MCF 10A (cell line): ENCODE results near the gene LZTR1. TPM values are rescaled to one million over a fixed set of nuclear protein-coding genes. Genes with fewer than 3 reads are reported as not detected.
"Not testable (repeated sequence)": the region's sequence is repeated elsewhere in the genome, so short reads cannot be mapped to it uniquely, and the experiment has no call there.

Experiments used
- BruUV-seq: library from RNA; stranded (reverse); fragments of 400-500 nt; replicated peaks from 2 replicates; lab custom pipeline; 2021; lab: Mats Ljungman, UMichigan
- CTCF ChIA-PET: fragments of 300-600 bp; sonication (Branson Sonifier 250); formaldehyde crosslinking; extraction: SDS; loops from one replicate; lab custom pipeline; 2021; ENCODE audit warnings: antibody characterized with exemption, inconsistent platforms; lab: Yijun Ruan, JAX
- POLR2A ChIA-PET: fragments of 300-600, 350-650 bp; sonication (Branson Sonifier 250); formaldehyde crosslinking; extraction: SDS; loops from one replicate; lab custom pipeline; 2020; ENCODE audit warnings: antibody characterized with exemption, inconsistent platforms; lab: Yijun Ruan, JAX
- DNase-seq: peaks from one replicate; pipeline ENCODE4 v3.0.0-alpha.2; 2018; ENCODE audit not compliant: unreplicated experiment
- H3K27ac Mint-ChIP-seq: one replicate; pipeline ENCODE4 v1.8.0; 2022; ENCODE audit warnings: mild to moderate bottlenecking, low read depth, mixed read lengths; ENCODE audit not compliant: unreplicated experiment
- H3K27me3 Mint-ChIP-seq: one replicate; pipeline ENCODE4 v1.8.0; 2022; ENCODE audit warnings: mixed read lengths; ENCODE audit not compliant: insufficient read depth, unreplicated experiment
- H3K36me3 Mint-ChIP-seq: one replicate; pipeline ENCODE4 v1.8.0; 2022; ENCODE audit warnings: mild to moderate bottlenecking, moderate library complexity, mixed read lengths; ENCODE audit not compliant: insufficient read depth, unreplicated experiment
- H3K4me1 Mint-ChIP-seq: one replicate; pipeline ENCODE4 v1.8.0; 2022; ENCODE audit warnings: mixed read lengths; ENCODE audit not compliant: insufficient read depth, unreplicated experiment
- H3K4me3 Mint-ChIP-seq: one replicate; pipeline ENCODE4 v1.8.0; 2022; ENCODE audit warnings: mild to moderate bottlenecking, moderate library complexity, mixed read lengths; ENCODE audit not compliant: unreplicated experiment
- H3K9me3 Mint-ChIP-seq: one replicate; pipeline ENCODE4 v1.8.0; 2022; ENCODE audit warnings: mixed read lengths; ENCODE audit not compliant: unreplicated experiment
- CTCF ChIP-seq: fragments of 200-600 bp; IDR thresholded peaks from one replicate; pipeline ENCODE4 v1.8.0; 2022; ENCODE audit warnings: antibody characterized with exemption, mild to moderate bottlenecking; ENCODE audit not compliant: unreplicated experiment
- intact Hi-C: fragments of 100-400 bp; cut with micrococcal nuclease; formaldehyde crosslinking; loops from 2 replicates; pipeline ENCODE4 v1.14.1; 2022
- total RNA-seq: library from RNA; stranded (reverse); gene quantifications from 2 replicates; pipeline ENCODE4 v1.2.3, GENCODE V29; 2022

The LZTR1 gene
- total RNA-seq, 1 experiment from 2014 or later = 49.2 TPM

GRCh38 chr22:20940904-20941385 lies 41.2 kb upstream of the LZTR1 start:
- ChIA-PET CTCF (interaction anchor here (0.6 to 1.4 kb wide), 2 partner anchors 20 to 55 kb away, joined by 3 to 4 read pairs; no protein-coding TSS in a partner anchor), POLR2A (interaction anchor here (0.9 to 1.1 kb wide), 2 partner anchors 36 to 163 kb away, joined by 3 read pairs; no protein-coding TSS in a partner anchor)
- Mint-ChIP-seq H3K36me3 (peaks cover 42% of the 10 kb centered on the region), H3K4me1 (peaks cover 46% of the 10 kb centered on the region), H3K27ac (no peak overlapping the region), H3K27me3 (no peaks in the 10 kb centered on the region), H3K4me3 (no peak overlapping the region), H3K9me3 (no peaks in the 10 kb centered on the region)
- intact Hi-C loops = no loop called here
- TF ChIP-seq CTCF = no peak
- no TSS peak for BruUV-seq
- no peak for DNase-seq

GRCh38 chr22:20942203-20942902 lies 39.7 kb upstream of the LZTR1 start:
- ChIA-PET POLR2A (interaction anchor here (0.6 to 1.4 kb wide), 2 partner anchors 10 to 22 kb away, joined by 3 read pairs; no protein-coding TSS in a partner anchor), CTCF (interaction anchor here (0.6 kb wide), 1 partner anchor 8 kb away, joined by 3 read pairs; no protein-coding TSS in a partner anchor)
- H3K27me3 Mint-ChIP-seq, H3K9me3 Mint-ChIP-seq, DNase-seq, H3K4me3 Mint-ChIP-seq, H3K27ac Mint-ChIP-seq, intact Hi-C loops, BruUV-seq: not testable (repeated sequence)
- Mint-ChIP-seq H3K4me1 (peaks cover 52% of the 10 kb centered on the region), H3K36me3 (peaks cover 33% of the 10 kb centered on the region)

- Mint-ChIP-seq H3K4me1 (peaks cover 44% of the 10 kb centered on the region), H3K27ac (no peak overlapping the region), H3K9me3 (no peaks in the 10 kb centered on the region), H3K4me3 (no peak overlapping the region), H3K27me3 (no peaks in the 10 kb centered on the region), H3K36me3 (peaks cover 28% of the 10 kb centered on the region)
- DNase-seq = no peak
- intact Hi-C loops = no loop called here
- no TSS peak for BruUV-seq
- CTCF ChIA-PET = no interaction called here
- POLR2A ChIA-PET = no interaction called here
- TF ChIP-seq CTCF = no peak
Measured at GRCh38 chr22:20943104-20943933, 38.8 kb upstream of the LZTR1 start.

- Mint-ChIP-seq H3K4me3 (no peak overlapping the region), H3K9me3 (no peaks in the 10 kb centered on the region), H3K4me1 (peaks cover 39% of the 10 kb centered on the region), H3K36me3 (peaks cover 28% of the 10 kb centered on the region), H3K27ac (no peak overlapping the region), H3K27me3 (no peaks in the 10 kb centered on the region)
- intact Hi-C loops = no loop called here
- ChIA-PET POLR2A (interaction anchor here (0.7 kb wide), 1 partner anchor 52 kb away, joined by 3 read pairs; no protein-coding TSS in a partner anchor), CTCF (interaction anchor here (0.6 to 0.7 kb wide), 2 partner anchors 10 to 26 kb away, joined by 3 to 5 read pairs; no protein-coding TSS in a partner anchor)
- DNase-seq = no peak
- no TSS peak for BruUV-seq
- TF ChIP-seq CTCF = no peak
Measured at GRCh38 chr22:20944042-20944441, 38.1 kb upstream of the LZTR1 start.
